GM04503 (cell line): ENCODE measurements around the gene MERTK.
"Not testable (repeated sequence)": the region's sequence is repeated elsewhere in the genome, so short reads cannot be mapped to it uniquely, and the experiment has no call there.

Experiments
- DNase-seq: peaks from one replicate; pipeline ENCODE4 v3.0.0-alpha.2; 2012; ENCODE audit warnings: low read depth

Gene MERTK

GRCh38 chr2:111897924-111898702 is at the start of gene MERTK:
Gene MERTK, plus strand, starts transcription at chr2:111898607. Its CDS starts 129 bp downstream, at chr2:111898736.
- no peak for DNase-seq

GRCh38 chr2:111850646-111851045 is 47.8 kb upstream of the MERTK start:
- DNase-seq, result not testable (repeated sequence)

GRCh38 chr2:111852544-111852943 is 45.9 kb upstream of the MERTK start:
- not testable (repeated sequence) for DNase-seq

- not testable (repeated sequence) for DNase-seq
Observed at GRCh38 chr2:111860005-111860404, 38.4 kb upstream of the MERTK start.

GRCh38 chr2:111865124-111865523 is 33.3 kb upstream of the MERTK start:
- DNase-seq, result not testable (repeated sequence)

- DNase-seq, result not testable (repeated sequence)
Observed at GRCh38 chr2:111872806-111873205, 25.6 kb upstream of the MERTK start.

- peak; percentile 30 for DNase-seq
Observed at GRCh38 chr2:111883661-111884591, 14.5 kb upstream of the MERTK start, which contains the start of gene ANAPC1. Gene ANAPC1, minus strand, starts transcription at chr2:111884193. Its CDS starts 3,368 bp downstream, at chr2:111880825.

GRCh38 chr2:111884592-111884964 is 13.8 kb upstream of the MERTK start:
- no peak for DNase-seq

GRCh38 chr2:111896024-111896423 is 2.4 kb upstream of the MERTK start:
- no peak for DNase-seq

- DNase-seq, result no peak
Observed at GRCh38 chr2:111896576-111896975, 1.8 kb upstream of the MERTK start.

- DNase-seq, result no peak
Observed at GRCh38 chr2:111897630-111897923, 830 bp upstream of the MERTK start.

- DNase-seq, result no peak
Observed at GRCh38 chr2:111898703-111899514, 502 bp downstream of the MERTK start.

GRCh38 chr2:111900859-111901258 is 2.5 kb downstream of the MERTK start:
- DNase-seq, result no peak

- no peak for DNase-seq
Observed at GRCh38 chr2:111903516-111903915, 5.1 kb downstream of the MERTK start.

GRCh38 chr2:111903930-111904439 is 5.6 kb downstream of the MERTK start:
- no peak for DNase-seq

- DNase-seq, result no peak
Observed at GRCh38 chr2:111904726-111905474, 6.5 kb downstream of the MERTK start.

GRCh38 chr2:111905475-111905869 is 7.1 kb downstream of the MERTK start:
- DNase-seq, result not testable (repeated sequence)

- no peak for DNase-seq
Observed at GRCh38 chr2:111905990-111906735, 7.8 kb downstream of the MERTK start.

- no peak for DNase-seq
Observed at GRCh38 chr2:111908578-111908977, 10.2 kb downstream of the MERTK start.

- DNase-seq, result no peak
Observed at GRCh38 chr2:111909079-111909478, 10.7 kb downstream of the MERTK start.
